Measurements from ENCODE around the gene KRTAP4-3.
"Not testable (repeated sequence)": the region's sequence is repeated elsewhere in the genome, so short reads cannot be mapped to it uniquely, and the experiment has no call there.

The KRTAP4-3 gene

GRCh38 chr17:41119696-41120690, 48.0 kb downstream of the KRTAP4-3 start:
- H3K9me3 ChIP-seq (ENCODE audit: control insufficient read depth, insufficient read depth, low read depth, low read length); POLR2A ChIA-PET; H3K4me3 ChIP-seq (ENCODE audit: low read depth, low read length); H3K36me3 ChIP-seq (ENCODE audit: control insufficient read depth in 2 of 2, insufficient read depth in 1 of 2, low read length in 2 of 2); CTCF ChIA-PET; H3K27ac ChIP-seq (ENCODE audit: extremely low read depth, low read depth, low read length); H3K4me1 ChIP-seq (ENCODE audit: control insufficient read depth, insufficient read depth, low read length): not testable (repeated sequence)
- TF ChIP-seq ZFP3 (tag by site-specific recombination; IDR thresholded peaks at IDR 0.05; ENCODE audit: low read depth), result 0 out of 2 replicates have a peak, but pooled peaks have one; percentile 14

- ChIA-PET POLR2A (no interaction called here), CTCF (no interaction called here)
- no peak overlapping the region for H3K4me3 ChIP-seq (ENCODE audit: low read depth, low read length)
- H3K4me1 ChIP-seq (ENCODE audit: control insufficient read depth, insufficient read depth, low read length), result no peaks in the 10 kb centered on the region
- H3K36me3 ChIP-seq (ENCODE audit: control insufficient read depth in 2 of 2, insufficient read depth in 1 of 2, low read length in 2 of 2), result no peaks in the 10 kb centered on the region
- no peak for TF ChIP-seq ZNF785 (tag by site-specific recombination; IDR thresholded peaks at IDR 0.05)
- no peak for TF ChIP-seq ZNF416 (tag by site-specific recombination; IDR thresholded peaks at IDR 0.05)
- TF ChIP-seq ZNF48 (tag by site-specific recombination; IDR thresholded peaks at IDR 0.05), result no peak
- no peak for TF ChIP-seq ZNF707 (tag by site-specific recombination; IDR thresholded peaks at IDR 0.05)
- TF ChIP-seq, protein P1, sequence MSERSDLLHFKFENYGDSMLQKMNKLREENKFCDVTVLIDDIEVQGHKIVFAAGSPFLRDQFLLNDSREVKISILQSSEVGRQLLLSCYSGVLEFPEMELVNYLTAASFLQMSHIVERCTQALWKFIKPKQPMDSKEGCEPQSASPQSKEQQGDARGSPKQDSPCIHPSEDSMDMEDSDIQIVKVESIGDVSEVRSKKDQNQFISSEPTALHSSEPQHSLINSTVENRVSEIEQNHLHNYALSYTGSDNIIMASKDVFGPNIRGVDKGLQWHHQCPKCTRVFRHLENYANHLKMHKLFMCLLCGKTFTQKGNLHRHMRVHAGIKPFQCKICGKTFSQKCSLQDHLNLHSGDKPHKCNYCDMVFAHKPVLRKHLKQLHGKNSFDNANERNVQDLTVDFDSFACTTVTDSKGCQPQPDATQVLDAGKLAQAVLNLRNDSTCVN (tag by site-specific recombination; optimal IDR thresholded peaks at IDR 0.05), result no peak
- TF ChIP-seq ZNF623 (tag by site-specific recombination; IDR thresholded peaks at IDR 0.05), result no peak
- no peak for TF ChIP-seq ZNF596 (tag by site-specific recombination; IDR thresholded peaks at IDR 0.05)
- no peak for TF ChIP-seq GLIS1 (tag by site-specific recombination; IDR thresholded peaks at IDR 0.05)
- no peak for TF ChIP-seq ZBTB1 (tag by site-specific recombination; IDR thresholded peaks at IDR 0.05)
- no peak for TF ChIP-seq ZNF747 (tag by site-specific recombination; IDR thresholded peaks at IDR 0.05)
- TF ChIP-seq ZNF223 (tag by site-specific recombination; IDR thresholded peaks at IDR 0.05), result no peak
- no peak for TF ChIP-seq ZNF132 (tag by site-specific recombination; IDR thresholded peaks at IDR 0.05; ENCODE audit: borderline replicate concordance)
- no peak for TF ChIP-seq BCL6B (tag by site-specific recombination; IDR thresholded peaks at IDR 0.05)
- TF ChIP-seq BCL11B (tag by site-specific recombination; IDR thresholded peaks at IDR 0.05; ENCODE audit: low read depth), result no peak
- TF ChIP-seq ZNF366 (tag by site-specific recombination; conservative IDR thresholded peaks at IDR 0.05), result no peak
- TF ChIP-seq RBAK (tag by site-specific recombination; IDR thresholded peaks at IDR 0.05), result no peak
- TF ChIP-seq ZNF121 (tag by site-specific recombination; IDR thresholded peaks at IDR 0.05), result no peak
- TF ChIP-seq ZNF518A (tag by site-specific recombination; conservative IDR thresholded peaks at IDR 0.05; ENCODE audit: low read depth), result no peak
- TF ChIP-seq SALL2 (tag by site-specific recombination; IDR thresholded peaks at IDR 0.05; ENCODE audit: borderline replicate concordance), result no peak
- no peaks in the 10 kb centered on the region; the same call in 1 of the 2 replicates for H3K9me3 ChIP-seq (ENCODE audit: control insufficient read depth, insufficient read depth, low read depth, low read length)
- H3K27ac ChIP-seq (ENCODE audit: extremely low read depth, low read depth, low read length), result no peak overlapping the region
These were observed 49.3 kb downstream of the KRTAP4-3 start for GRCh38 chr17:41118721-41119120.

DNA sequence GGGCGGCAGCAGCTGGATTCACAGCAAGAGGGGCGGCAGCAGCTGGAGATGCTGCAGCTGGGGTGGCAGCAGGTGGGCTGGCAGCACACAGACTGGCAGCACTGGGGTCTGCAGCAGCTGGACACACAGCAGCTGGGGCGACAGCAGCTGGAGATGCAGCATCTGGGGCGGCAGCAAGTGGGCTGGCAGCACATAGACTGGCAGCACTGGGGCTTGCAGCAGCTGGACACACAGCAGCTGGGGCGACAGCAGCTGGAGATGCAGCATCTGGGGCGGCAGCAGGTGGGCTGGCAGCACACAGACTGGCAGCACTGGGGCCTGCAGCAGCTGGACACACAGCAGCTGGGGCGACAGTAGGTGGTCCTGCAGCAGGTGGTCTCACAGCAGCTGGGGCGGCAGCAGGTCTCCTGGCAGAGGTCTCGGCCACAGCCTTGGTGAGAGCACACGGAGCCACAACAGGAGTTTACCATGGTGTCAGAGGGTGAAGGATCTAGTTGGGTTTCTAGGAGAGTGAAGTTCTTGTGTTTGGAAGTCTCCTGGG, 50.1 kb downstream of the KRTAP4-3 start, which contains the start of gene KRTAP4-11:
TSS of gene KRTAP4-11 (minus strand) at position 528 of the 541 bp plus-strand sequence. CDS start at position 470, 58 bp downstream.
- POLR2A ChIA-PET; H3K4me1 ChIP-seq (ENCODE audit: control insufficient read depth, insufficient read depth, low read length); H3K27ac ChIP-seq (ENCODE audit: extremely low read depth, low read depth, low read length); H3K9me3 ChIP-seq (ENCODE audit: control insufficient read depth, insufficient read depth, low read depth, low read length); H3K4me3 ChIP-seq (ENCODE audit: low read depth, low read length); H3K36me3 ChIP-seq (ENCODE audit: control insufficient read depth in 2 of 2, insufficient read depth in 1 of 2, low read length in 2 of 2): not testable (repeated sequence)
- CTCF ChIA-PET, result interaction anchor here (0.7 kb wide), 1 partner anchor 45 kb away, joined by 4 read pairs; no protein-coding TSS in a partner anchor
